ENCODE measurements around the gene SLC45A3.

The SLC45A3 gene

DNA sequence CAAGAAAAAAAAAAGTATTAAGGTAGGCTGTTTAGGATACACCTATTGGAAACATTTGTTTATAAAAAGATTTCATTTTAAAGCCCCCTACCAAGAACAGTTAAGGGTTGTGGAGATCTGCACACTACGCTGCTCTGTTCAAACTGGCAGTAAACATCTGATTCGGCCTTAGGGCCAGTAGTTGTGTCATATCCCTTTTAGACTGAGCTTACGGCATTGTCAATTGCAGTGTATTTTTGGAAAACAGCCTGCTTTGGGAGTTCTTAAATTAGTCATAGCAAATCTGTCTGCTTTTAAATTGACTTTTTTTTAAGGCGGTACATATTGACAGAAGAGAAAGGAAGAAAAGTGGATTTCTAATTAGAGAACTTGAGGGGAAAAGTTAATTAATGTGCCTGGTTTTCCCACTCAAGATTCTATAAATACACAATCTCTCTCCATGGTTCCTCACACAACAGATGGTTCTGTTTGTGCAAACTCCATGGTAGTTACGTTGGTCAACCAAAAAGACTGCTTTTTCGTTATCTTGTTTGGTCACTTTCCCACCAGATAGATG, 46.8 kb downstream of the SLC45A3 start:
- DNase-seq (ENCODE audit: low read depth): no peak

DNA sequence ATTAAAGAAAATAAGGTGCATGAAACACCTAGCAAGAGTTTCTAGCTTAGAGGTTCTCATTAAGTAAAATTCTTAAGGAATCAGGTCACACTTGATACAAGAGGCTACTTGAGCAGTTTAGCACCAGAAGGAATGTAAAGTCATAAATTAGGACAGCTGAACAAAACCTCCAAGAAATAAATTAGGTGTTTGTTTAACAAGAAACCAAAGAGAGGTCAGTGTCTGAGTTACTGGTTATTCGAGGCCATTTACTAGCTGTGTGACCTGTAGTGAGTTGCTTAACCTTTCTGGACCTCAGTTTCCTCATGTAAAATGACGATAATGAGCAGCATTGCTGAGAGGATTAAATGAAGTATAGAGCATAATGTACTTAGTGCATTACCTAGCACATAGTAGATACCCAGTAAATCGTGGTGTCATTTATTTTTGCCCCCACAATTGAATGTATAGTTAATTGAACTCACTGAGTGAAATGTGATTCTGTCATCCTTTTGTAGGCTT, 47.6 kb downstream of the SLC45A3 start:
- no peak for DNase-seq (ENCODE audit: low read depth)

DNA sequence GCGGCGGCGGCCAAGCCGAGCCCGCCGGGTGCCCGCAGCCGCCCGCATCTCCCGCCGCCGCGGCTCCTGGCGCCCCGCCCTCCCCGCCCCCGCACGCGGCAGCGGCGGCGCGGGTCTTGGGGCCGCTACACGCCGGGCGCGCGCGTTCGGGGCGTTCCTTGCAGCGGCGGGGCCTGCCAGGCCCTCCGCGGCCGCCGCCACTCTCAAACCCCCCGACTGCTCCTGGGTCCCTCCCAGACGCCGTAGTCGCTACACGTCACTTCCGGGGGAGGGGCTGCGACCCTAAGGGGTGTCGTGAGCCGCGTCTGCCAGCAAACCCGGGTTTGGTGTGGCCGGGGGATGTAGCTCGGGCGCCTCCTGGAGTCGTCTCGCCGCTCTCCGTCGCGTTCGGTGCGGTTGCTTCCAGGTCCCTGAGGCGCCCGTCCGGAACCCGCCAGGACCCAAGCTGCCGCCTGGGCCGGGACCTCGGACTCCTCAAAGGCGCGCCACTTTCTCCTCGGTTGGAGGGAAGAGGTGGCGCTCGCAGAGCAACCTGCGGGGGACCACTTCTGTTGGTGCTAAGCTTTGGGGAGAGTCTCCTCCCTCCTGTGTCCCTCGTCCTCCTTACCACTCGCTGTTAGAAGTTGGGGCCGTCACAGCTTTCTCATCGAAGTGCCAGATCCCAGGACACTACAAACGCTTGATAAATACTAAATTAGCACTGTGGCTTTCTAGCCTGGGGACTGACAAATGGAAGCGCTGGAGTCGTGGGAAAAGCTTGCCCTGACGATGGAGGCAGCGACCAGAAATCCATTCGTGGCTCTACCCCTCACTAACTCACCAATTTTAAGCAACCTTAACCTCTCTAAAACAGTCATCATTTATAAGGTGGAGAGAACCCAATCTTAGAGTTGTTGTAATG, 48.3 kb downstream of the SLC45A3 start, which contains the start of gene ELK4:
Gene ELK4 (minus strand): TSS at position 244 of the 901 bp plus-strand sequence. CDS start 8,129 bp downstream, outside the sequence.
- peak; percentile 99 for DNase-seq (ENCODE audit: low read depth)

DNA sequence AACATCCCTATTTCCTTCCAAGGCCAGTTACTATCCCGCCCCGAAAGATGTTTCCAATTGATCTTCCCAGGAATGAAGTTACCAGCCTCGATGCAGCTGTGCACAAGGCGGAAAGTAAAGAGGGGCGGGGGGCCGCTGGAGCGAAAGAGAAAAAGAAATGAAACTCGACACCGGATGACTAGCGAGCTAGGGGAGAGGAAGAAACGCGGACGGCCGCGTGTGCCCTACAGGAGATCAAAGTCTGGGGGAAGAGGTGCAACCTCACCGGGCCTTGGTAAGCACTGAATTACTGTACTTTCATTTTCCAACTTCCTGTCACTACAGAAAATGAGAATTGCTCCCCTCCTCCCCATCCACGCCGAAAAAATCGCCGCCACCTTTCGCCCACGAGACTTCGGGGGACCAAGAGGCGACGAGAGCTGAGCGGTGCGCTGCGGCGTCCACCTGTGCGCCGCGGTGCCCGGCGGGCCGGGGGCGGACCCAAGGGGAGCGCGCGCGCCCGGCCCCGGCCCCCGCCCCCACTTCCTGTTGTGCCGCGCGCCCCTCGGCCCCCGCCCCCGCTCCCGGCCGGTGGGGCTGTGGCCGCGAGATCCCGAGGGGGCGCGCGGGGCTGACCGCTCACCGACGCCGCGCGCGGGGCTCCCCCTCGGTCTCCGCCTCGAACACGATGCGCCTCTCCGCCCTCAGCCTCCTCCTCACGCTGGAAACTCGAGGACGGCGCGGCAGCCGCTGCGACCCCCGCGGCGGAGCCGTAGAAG, 49.1 kb downstream of the SLC45A3 start:
- DNase-seq (ENCODE audit: low read depth): peak; percentile 37

DNA sequence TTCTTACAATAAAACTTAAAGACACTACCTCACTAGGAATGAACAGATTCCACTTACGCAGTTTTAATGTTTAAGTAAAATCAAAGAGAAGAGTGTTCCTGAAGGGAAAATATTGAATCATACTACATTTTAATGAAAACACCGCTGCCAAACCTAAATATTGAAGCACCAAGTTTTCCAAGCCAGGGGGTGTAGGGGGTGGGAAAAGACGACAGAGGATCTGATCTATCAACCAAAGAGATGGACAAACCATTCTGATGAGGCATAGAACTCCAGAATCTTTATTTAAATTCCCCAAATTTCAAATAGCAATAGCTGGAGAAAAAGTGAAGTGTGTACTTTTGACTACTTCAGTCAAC, 49.7 kb downstream of the SLC45A3 start:
- no peak for DNase-seq (ENCODE audit: low read depth)

DNA sequence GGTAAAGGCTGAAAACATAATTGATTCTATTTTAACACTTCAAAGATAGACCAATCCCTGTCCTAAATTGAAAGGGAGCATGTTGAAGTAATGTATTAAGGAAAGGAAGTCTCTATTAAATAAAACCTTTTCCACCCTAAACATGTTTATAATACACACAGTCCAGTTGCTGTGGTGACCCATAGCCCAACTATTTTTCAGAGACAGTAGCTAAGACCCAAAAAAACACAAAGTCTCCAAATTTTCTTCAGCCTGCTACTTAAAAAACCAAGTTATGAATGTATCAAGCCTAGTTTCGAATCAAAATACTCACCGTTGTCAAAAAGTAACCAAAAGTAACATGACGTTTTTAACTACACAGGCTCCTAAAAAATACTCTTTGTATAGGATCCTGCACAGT, 50.1 kb downstream of the SLC45A3 start:
- DNase-seq (ENCODE audit: low read depth): no peak

DNA sequence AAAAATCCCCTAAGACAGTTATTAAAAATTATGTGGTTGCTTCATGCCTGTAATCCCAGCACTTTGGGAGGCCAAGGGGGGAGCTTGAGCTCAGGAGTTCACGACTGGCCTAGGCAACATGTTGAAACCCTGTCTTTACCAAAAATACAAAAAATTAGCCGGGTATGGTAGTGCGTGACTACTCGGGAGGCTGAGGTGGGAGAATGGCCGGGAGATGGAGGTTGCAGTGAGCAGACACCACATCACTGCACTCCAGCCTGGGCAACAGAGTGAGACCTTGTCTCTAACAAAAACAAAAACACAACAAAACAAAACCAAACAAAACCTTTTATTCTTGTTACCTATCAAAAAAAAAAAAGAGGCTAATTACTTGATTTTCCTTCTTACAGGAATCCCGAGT, 50.6 kb downstream of the SLC45A3 start:
- no peak for DNase-seq (ENCODE audit: low read depth)

DNA sequence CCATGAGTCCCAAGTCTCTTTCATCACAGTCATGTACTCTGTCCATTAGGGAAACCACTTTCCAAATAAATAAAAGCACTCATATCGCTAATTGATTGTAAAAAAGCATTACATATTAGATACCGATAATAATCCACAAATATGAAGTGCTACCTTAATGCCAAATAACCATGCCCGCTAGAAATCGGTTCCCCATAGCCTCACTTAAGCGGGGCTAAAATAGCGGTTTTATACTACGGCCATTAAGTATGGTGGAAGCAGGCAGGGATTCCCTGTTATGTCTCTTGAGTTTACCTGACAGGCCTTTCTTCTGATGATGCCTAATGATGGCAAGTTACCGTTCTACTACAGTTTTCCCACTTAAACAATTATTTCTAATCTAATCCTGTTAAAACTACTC, 52.4 kb downstream of the SLC45A3 start:
- DNase-seq (ENCODE audit: low read depth): no peak

DNA sequence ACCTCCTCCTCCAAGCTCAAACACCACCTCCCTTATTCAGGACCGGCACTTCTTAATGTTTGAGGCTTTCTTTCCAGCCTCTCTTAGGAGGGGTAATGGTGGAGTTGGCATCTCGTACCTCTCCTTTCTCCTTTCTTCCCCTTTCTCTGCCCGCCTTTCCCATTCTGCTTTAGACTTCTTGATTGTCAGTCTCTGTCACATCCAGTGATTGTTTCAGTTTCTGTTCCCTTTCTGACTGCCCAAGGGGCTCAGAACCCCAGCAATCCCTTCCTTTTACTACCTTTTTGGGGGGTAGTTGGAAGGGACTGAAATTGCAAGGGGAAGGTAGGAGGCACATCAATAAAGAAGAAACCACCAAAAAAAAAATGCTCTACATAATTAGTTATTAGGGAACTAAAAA, 54.1 kb downstream of the SLC45A3 start:
- no peak for DNase-seq (ENCODE audit: low read depth)

DNA sequence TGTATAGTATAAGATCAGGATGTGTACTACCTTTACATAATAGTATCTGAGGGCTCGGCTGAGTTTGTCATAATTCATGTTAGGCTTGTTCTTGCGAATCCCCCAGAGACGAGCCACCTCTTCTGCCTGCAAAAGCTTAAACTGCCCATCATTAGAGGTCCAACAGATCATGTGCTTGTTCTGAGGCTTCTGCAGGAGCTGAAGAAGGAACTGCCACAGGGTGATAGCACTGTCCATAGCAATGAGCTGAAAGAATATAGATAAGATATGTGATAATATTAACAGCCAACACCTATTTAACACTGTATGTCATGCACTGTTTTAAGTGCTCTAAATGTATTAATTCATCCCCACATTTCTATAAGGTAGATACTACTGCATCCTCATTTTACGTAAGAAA, 56.7 kb downstream of the SLC45A3 start:
- no peak for DNase-seq (ENCODE audit: low read depth)

DNA sequence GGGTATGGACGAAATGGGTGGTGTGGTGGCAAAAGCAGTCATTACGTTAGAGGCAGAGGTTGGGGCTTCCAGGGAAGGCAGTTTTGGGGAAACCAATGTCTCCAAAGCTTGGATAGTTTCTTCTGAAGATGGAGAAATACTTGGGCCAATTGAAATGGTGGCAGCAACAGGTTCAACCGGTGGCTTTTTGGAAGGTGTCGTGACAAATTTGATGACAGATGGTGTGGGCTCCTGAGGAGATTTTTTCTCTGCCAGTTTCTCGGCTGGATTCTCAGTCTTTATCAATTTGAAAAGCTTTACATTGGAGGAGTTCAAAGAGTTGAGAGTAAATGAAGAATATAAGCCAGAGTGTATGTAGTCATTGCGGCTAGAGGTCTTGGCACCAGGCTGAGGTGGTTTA, 60.0 kb downstream of the SLC45A3 start:
- DNase-seq (ENCODE audit: low read depth): no peak

DNA sequence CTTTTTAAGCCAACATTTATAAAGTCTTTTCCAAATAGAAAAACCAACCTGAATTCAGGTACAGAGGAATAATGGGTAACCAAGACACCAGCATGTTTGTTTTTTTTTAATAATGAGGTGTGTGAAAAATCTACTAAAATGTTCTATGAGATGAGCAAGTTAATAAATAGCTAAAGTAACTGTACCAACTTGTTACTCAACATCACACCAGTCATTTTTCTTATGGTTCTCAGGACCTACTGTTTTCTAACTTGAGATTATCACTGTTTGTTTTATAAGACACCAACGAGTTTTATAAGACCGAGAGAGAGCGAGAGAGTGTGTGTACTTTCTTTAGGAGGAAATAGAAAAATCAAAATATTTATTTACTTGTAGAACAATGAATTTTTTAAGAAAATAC, 60.9 kb downstream of the SLC45A3 start:
- DNase-seq (ENCODE audit: low read depth): no peak

DNA sequence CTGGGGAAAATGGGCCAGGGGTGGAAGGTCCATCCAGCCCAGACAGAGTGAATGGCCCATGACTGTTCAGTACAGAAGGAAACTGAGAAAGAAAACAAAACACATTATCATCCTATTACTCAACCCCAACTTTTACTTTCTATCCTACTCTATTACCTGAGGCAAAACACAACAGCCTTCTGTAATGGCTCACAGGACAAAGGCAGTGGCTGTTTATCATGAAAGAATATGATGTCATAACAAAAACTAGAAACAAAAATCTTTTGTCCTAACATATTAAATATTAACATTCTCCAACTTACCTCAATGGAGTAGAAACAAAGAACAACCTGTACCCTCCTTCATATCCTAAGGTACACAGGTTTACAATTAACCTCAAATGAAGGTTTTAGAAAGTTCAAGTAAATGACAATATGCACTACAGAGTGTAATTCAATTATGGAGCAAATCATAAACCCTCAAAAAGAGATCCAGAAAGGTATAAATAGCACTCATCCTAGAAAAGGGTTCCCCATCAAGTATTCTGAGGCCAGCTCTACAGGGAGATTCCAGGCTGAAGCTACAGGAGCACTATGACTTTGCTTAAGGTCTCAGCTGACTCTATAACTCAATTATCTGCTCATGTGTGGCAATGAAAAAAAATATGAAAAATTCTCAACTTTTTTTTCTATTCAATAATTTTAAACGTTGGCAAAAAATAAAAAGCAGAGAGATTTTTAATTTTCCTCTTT, 63.6 kb downstream of the SLC45A3 start:
- no peak for DNase-seq (ENCODE audit: low read depth)

DNA sequence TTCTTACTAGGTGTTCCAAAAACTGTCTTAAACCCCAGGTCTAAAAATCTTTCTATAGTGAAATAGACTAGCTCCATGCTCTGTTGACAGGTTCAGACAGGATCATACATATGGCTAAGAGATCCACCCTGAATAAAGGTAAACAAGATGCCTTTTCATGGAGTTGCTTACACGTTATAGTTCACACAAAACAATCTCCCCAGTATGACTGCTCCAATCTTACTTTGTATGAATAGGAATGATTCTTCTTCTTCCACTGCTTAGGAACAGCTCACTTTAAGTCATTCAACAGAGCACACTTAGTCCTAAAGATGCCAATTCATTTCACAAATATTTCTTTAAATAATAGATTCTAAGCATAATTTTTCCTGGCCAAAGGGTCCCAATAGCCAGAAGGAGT, 64.5 kb downstream of the SLC45A3 start:
- DNase-seq (ENCODE audit: low read depth): no peak

DNA sequence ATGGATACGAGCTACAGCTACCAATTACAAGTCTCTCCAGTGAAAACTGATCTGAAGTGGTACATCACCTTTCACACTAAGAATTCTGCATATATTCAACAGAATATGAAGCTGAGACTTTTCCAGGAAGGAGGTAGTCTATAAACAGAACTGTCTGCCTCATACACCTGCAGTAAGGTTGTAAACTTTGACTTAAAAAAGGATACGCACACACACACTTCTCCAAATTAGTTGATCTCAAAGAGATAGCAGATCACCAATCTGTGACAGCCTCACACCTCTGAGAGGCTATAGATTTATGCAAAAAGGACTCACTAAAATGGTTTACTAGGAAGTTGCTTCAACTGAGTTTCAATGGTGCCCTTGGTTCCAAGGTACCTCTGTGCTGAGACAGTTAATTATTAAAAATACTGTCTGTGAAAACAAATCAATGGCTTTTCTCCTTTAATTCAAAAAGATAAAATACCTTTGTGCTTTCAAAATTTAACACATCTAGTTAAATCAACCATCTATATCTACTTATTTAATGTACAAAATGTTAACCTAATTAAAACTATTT, 66.4 kb downstream of the SLC45A3 start:
- no peak for DNase-seq (ENCODE audit: low read depth)

DNA sequence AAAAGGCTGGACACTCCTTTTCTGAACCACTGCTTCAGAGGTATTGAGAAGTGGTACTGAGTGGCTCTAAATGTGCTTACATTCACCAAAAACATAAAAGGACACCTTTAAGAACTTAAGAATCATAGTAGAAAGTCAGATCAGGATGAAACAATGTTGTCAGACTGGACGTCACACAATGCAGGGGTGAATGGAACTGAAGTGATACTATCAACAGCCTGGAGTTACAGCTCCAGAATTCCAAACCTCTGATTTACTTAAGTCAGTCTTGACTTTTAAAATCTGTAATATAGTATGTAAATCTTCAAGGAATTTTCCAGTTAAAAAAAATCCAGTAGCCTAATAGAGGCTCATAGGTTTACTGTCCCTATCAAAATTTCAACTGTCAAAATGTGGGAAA, 67.8 kb downstream of the SLC45A3 start:
- DNase-seq (ENCODE audit: low read depth): no peak

DNA sequence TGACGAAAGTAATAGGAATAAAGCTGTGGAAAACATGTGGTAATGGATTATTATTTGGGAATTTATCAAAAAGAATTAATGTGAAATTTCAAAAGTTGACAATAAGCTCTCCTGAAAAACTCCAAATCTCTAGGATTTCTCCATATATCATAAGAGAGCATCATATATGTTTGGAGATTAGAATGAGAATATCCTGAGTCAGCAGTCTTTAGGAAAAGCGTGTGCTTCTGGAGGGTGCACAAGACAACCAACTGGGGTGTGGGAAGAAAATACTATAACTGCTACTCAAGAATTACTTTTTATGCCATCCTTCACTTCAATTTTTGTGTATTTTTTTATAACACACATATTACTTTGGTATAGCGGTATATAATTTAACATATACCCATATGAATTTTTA, 68.2 kb downstream of the SLC45A3 start:
- DNase-seq (ENCODE audit: low read depth): no peak

DNA sequence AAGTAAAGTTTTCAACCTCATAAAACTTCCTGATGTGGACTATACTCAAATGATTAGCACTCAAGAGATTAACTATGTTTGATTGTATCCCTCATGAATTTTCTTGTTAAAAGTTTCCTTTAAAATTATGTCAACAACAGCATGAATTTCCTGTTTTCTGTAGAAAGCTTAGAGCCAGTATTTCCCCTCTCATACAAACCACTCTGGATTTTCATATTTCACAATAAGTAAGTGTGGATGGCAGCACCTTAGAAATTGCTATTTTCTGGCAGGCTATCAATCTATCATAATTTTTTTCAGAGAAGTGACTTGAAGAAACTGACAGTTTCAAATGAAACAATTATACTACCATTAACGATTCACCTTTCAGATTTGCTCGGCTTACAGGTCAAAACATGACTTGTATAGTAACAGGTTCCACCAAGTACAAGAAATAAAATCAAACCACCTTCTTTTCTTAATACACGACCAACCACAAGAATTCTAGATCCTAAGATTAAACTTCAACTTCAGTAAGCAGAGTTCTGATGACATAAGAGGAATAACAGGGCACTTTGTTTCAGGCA, 69.3 kb downstream of the SLC45A3 start:
- no peak for DNase-seq (ENCODE audit: low read depth)

DNA sequence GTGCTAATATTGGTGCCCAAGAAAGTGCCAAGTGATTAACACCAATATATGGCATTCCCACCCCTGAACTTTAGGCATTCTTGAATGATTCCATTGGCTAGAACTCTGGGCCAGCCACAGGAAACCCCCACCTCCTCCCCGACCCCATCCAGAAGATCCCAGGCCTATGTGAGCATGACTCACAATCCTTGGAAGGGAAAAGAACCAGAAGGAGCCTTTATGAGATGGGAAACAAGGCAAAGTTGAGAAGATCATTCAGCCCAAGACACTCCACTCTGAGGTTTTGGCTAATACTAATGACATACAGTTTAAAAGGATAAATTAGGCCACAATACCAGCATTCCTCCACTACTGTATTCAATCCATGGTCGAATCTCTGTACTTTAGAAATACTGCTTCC, 70.3 kb downstream of the SLC45A3 start:
- no peak for DNase-seq (ENCODE audit: low read depth)

Measured in stimulated activated CD8-positive, alpha-beta memory T cell treated with anti-CD3 and anti-CD28 coated beads, Interleukin-15, amount 100 ng/mL, for 24 hours (primary cell).